IPS-18c (cell line): ENCODE results near the gene HOXC10.

Experiments used
- H3K4me3 ChIP-seq: 2 replicates; pipeline ENCODE4 v1.7.0; 2013; ENCODE audit warnings: low read depth, mild to moderate bottlenecking, low read length, moderate library complexity; ENCODE audit not compliant: insufficient read depth
- H3K9me3 ChIP-seq: one replicate; pipeline ENCODE4 v1.6.1; 2013; ENCODE audit warnings: mild to moderate bottlenecking, low read length, moderate library complexity; ENCODE audit not compliant: control insufficient read depth, insufficient read depth

HOXC10 gene

DNA sequence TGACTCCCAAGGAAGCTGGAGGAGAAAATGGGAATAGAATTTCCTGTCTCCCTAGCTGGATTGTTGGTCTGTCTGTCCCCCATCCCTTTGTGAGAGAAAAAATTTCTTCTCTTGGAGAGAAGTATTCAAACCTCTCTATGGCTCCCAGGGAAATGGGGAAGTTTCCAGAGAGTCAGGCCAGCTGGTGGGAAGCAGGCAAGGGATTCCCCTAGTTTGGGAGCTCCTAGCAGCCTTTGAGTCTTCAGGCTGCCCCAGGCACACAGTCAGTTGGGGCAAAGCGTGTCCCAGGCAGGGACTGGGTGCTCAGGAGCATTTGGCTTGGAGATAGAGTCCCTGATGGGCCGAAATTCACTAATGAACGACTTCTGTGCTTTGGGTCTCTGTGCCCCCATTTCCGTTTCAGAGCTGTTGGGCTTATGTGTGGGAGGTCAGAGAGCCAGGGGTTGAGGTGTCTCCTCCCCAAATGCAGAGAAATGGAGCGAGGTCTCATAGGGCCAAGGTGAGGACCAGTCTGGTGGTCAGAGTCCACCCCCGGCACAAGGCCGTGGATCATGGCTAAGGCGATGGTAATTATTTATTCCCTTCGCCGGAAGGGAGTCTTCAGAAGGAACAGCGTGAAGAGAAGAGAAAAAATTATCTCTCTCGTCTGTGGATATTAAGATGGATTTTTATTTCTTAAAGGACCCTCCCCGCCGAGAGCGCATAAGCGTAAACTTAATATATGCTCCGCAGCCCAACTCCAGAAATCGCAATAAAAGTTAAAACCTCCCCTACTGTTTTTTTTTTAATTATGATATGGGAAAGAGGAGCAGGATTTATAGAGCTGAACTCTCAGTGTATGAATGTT lies 8.4 kb downstream of the HOXC10 start:
- H3K9me3 ChIP-seq = peaks cover 3% of the 10 kb centered on the region
- H3K4me3 ChIP-seq = no peak overlapping the region

DNA sequence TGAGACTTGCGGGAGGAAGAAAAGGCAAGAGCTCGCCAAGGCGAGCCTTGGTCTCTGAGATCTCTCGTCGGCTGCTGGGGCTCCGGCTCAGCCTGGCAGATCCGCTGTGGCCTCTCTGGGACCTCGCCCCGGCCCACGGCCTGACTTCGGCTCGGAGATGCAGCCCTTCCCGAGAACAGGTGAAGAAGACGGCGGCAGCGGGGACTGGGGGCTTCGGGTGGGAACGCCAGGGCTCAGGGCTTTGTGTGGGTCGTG lies 9.0 kb downstream of the HOXC10 start:
- H3K9me3 ChIP-seq = peaks cover 3% of the 10 kb centered on the region

DNA sequence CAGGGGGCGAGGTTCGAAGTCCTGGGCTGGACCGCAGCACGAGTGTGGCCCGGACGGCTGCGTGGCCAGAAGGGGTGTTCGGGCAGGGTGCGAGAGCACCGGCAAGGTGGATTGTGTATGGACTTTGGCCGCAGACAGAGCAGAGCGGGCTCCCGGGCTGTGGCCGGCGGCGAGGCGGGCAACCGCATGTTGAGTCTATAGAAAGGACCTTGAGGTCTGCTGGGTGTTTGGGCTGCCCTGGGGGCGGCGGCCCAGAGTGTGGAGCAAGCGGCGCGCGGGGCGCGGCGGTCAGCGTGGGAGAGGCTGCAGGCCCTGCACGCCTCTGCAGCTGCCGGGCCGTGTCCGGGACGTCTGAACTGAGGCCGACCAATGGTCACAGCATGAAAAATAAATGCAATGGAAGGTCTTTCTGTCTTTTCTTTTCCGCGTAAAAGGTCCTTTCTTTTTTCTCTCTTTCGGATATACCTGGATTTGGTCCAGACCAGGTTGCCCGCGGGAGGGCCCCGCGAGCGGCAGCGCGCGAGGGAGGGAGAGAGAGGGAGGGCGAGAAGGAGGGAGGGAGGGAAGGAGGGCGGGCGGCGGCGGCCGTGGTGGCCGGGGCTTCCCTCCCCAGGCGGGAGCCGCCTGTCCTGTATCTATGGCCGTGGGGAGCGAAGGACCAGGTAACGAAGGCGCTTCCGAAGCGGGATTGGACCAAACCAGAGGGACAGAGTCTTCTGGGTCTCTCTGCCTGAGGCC lies 9.5 kb downstream of the HOXC10 start:
- Histone ChIP-seq H3K9me3 (peaks cover 3% of the 10 kb centered on the region), H3K4me3 (no peak overlapping the region)

More for the DNA sequence above, 9.0 kb downstream of the HOXC10 start:
- H3K4me3 ChIP-seq = no peak overlapping the region

DNA sequence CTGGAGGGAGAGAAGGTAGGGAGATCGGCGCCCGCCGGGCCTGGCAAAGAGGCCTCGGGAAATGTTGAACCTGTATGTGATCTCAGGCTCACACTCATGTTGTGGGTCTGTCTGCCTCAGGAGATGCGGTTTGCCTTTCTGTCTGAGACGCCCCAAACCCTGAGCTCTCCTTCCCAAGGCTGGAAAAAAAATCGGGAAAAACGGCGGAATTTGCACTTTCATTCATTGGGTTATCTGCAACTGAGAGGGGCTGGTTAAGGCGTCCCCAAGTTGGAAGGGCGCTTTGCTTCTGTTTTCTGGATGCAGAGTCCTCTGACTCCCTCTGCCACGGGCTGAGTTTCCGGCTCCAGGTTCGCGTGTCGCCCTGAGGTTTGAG lies 10.0 kb downstream of the HOXC10 start:
- Histone ChIP-seq H3K4me3 (no peak overlapping the region), H3K9me3 (peaks cover 3% of the 10 kb centered on the region)

DNA sequence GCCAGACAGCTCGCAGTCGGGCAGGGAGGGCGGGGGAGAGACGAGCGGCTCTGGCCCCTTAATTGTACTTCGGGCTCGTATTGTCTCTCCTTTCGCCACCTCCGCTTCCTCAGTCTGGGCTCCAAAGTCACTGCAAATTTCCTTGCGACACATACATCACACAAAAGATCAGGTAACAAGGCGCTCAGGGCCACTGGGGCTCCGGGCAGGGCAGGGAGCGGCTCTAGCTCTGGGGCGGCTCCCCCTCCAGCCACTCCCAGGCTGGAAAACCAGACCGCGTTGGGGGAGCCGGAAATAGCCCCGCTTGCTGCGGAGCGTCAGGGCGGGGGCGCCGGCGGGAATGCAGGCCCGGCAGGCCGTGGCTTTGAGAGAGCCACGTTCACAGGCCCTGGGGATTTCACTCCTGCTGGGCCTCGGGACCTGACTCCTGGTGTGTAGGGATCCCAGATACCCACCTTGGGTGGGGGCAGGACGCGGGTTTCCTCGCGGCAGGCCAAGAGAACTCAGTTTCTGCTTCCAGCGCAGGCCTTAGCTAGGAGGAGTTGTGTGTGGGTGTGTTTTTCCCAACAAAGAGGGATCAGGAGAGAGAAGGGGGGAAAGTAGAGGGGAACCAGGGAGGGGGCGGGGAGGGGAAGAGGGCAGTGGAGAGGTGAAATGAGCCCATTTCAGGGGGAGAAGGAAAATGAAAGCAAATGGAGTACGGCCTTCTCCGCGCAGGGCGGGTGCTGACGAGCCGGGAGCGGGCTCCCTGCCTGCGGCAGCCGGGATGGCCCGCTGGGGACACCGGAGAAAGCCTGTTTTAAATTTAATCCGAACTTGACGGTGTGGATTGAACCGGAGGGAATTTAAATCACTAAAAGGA lies 10.7 kb downstream of the HOXC10 start:
- H3K9me3 ChIP-seq = peaks cover 3% of the 10 kb centered on the region
- 0 out of 2 replicates have a peak overlapping the region, but pooled peaks have one; percentile 9 for H3K4me3 ChIP-seq

DNA sequence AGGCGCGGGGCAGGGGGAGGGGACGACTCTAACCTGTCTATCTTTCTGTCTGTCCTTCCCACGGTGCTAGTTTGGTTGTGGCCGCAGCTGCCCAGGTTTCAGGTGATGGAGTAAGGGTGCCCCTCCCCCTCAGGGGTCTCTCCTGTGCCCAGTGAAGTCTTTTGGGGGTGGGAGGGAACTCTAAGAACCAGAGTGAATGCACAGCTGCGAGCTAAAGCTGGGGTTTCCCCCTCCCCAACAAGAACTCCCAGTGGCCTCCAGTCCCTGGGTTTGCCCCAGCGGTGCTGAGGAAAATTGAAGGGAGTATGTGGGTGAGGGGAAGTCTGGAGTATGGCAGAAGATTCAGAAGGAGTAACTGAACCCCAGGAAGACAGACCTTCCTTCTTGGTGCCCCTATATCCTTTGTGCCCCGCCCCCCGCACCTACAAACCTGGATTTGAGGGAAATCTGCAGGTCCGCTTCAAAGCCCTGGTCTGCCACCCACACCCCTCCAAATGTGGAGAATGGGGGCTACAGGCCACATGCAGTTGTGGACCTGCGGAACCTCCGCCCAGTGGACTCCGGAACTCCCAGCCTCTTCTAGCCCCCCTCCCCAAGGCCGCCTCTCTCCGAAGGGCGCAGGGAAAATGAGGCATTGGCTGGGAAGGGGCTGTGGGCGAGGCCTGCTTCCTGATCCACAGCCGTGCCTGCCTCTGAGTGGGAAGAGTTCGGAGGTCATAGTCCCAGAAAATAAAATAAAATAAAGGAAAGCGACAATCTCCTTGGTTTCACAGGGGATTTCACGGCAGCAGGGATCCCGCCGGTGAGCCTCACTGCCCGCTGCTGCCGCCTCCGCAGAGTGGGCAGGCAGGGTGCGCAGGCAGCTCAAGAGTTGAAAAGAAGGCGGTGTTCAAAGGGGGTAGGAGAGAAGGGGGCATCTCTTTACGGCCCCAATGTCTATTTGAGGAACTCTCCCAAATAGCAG lies 11.6 kb downstream of the HOXC10 start:
- no peak overlapping the region for H3K4me3 ChIP-seq
- peaks cover 3% of the 10 kb centered on the region for H3K9me3 ChIP-seq

DNA sequence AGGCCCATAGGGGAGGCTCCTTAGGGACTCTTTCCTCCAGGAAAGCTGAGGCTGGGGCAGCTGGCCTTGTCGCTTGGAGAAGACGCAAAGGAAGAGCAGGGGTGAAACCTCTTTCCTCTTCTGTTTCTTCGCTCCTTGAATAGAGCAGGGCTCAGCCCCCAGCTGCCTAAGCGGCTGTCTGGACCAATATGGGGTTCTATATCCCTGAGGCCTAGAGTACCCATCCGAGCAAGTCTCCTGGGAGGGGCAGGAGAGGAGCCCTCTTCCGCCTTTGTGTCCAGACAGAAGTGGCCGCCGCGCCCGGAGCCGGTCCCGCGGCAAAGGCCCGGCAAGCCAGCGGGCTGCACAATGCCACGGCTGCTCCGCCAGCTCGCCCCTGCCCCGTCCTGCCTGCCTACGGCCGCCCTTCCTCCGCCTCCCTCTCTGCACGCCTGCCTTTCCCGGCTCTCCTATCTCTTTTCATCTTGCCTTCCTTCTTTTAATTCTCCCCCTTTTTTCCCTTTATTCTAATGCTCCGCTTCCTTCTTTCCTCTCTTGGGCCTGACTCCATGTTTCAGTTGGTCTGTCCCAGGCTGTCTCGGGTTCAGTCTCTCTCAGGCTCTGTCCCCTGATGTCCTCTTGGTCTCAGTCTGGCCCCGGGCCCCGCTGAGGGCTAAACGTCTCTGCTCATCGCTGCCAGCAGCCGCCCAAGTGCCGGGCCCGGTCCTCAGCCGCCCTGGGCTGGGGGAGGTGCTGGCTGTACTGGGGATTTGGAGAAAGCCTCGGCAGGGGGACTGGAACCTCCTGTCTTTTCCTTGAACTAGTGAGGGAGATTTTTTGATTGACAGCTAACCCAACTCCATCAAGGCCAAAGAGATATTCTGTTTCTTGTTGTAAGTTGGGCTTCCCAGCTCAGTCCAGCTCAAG lies 12.5 kb downstream of the HOXC10 start:
- Histone ChIP-seq H3K9me3 (peaks cover 3% of the 10 kb centered on the region), H3K4me3 (no peak overlapping the region)

DNA sequence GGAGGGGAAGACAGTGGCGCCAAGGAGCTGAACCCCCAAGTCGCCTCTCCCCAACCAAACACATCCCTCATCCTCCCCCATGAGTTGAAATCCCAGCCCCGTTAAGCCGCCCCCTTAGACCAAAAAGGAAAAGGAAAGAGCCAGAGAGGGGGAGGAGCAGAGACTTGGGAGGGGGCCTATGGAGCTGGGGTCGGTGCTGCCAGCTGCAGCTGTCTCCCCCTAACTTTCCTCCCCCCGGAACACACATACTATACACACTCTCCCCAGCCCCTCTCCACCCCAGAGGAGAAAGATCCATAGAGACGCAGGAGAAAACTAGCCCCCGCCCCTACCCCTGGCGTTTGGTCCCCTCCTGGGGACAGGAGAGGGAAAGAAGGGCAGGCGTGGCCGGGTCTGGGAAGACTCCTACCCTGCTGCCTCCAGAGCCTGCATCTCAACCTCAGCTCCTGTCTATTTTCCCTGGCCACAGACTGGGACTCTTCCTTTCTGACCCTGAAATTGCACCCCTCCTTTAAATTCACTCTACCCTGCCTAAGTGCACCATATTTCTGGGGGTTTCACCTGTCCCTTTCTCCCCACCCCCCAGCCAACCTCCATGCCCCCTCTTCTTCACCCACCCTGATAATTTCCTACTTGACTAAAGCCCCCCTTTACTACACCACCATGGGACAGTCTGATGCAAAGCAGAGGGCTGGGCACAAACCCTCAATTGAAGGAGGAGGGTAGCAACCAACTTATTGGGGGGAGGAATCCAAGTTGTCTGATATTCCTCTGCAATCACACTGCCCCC lies 13.4 kb downstream of the HOXC10 start:
- peaks cover 3% of the 10 kb centered on the region for H3K9me3 ChIP-seq
- no peak overlapping the region for H3K4me3 ChIP-seq

DNA sequence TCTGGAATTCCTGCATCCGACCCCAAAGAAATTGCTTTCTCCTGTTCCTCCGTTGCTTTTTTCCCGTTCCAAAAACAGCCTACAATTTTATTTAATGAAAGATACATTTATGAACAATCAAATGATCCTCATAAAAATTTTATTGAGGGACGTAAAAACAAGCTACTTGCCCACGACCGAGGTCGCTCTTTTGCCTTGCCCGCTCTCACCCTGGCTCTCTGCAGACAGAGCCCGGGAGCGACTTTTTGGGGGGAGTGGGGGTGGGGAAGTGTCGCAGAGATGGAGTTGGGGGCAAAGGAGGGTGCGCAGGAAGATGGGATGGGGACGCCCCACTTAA lies 13.9 kb downstream of the HOXC10 start:
- Histone ChIP-seq H3K4me3 (no peak overlapping the region), H3K9me3 (peaks cover 3% of the 10 kb centered on the region)

DNA sequence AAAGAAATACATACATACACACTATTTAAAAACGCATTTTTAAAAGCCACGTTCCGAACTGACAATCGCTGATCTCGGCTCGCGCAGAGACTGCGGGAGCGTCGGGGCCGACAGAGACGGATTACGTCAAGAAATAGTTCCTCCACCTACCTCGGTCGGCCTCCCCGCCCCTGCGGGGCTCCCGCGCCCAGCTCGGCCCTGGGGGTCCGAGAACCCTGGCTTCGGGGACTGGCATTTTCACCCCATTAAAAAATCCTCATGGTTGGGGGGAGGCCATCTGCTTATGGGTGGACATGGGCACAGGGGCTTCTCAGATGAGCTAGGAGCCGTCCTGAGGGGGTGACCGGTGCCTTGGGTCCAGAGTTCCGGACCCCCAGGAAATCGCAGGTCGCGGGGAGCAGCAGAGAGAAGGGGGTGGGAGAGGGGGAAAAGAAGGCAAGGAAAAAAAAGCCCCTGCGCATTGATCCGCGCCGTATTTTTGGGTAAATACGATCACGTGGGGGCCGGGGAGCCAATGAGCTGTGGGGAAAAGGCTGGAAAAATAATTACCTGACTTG lies 14.7 kb downstream of the HOXC10 start:
- H3K4me3 ChIP-seq = peak overlapping the region; percentile 24; the same call in 1 of the 2 replicates
- H3K9me3 ChIP-seq = peaks cover 2% of the 10 kb centered on the region

DNA sequence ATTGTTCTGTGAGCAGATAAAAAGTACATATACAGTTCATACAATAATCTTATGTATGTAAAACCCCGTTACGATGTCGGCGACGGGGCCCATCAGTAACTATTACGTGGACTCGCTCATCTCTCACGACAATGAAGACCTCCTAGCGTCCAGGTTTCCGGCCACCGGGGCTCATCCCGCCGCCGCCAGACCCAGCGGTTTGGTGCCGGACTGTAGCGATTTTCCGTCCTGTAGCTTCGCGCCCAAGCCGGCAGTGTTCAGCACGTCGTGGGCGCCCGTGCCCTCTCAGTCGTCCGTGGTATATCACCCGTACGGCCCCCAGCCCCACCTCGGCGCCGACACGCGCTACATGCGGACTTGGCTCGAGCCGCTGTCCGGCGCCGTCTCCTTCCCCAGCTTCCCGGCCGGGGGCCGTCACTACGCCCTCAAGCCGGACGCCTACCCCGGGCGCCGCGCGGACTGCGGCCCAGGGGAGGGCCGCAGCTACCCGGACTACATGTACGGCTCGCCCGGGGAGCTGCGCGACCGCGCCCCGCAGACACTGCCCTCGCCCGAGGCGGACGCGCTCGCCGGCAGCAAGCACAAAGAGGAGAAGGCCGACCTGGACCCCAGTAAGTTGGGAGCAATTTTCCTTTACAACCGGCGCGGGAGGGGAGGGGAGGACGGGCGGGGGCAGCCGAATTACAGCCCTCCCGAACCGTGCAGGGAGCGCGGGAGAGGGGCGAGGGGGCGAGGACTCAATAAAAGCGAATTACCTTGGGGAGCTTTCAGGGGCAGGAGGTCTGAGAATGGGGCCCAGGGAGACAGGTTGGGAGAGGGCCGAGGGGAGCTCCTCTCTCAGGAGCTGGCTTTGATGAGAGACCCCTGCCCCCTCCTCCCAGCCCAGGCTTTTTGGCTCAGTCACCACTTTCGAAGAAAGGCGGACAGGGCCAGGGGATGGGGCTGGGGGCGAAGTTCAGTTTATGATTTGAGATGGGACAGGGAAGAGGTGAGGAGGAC lies 15.5 kb downstream of the HOXC10 start, which contains the start of gene HOXC9:
Gene HOXC9, plus strand, starts transcription at position 46 of the 999 bp plus-strand sequence. Its CDS starts 28 bp downstream, at position 74.
- H3K4me3 ChIP-seq = peak within 1 kb of the TSS; percentile 24; the same call in 1 of the 2 replicates

DNA sequence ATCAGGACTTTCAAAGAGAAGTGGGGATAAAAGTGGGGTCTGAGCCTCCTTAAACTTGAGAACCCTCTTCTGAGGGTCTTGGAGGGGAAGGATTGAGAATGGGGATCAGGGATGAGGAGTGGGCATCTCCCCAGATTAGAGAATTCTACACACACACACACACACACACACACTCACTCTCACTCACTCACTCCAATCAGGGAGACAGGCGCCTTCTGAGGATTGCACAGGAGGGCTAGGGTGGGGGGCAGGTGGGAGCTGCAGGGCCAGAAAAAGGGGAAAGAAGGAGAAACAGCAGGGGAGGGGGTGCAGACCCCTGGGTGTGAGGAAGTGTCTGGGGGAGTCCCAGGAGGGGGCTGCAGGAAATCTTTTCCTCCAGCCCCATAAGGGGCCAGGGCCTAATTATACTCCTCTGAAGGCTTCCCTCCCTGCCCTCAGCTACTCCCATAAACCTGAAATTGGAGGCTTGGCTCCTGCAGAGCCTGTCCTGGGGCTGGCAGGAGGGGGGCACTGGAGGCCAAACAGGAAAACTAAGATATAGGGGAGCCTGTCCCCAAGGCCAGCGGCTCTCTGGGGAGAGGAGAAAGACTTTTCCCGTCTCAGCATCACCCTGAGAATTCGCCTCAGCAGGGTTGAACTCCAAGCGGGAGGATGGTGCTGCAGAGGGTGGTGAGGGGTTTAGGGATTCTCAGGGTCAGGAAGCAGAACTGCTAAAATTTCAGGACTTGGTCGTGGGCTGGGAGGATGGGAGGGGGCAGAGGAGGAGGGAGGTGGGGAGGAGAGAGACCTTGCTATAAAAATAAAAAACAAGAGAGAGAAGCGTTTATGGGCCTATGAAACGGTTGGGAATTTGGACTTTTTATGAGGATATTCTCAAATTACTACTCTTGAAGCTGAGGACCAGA lies 16.6 kb downstream of the HOXC10 start:
- Histone ChIP-seq H3K9me3 (peaks cover 2% of the 10 kb centered on the region), H3K4me3 (no peak overlapping the region)

More for the DNA sequence above, 15.5 kb downstream of the HOXC10 start, which contains the start of gene HOXC9:
- peaks cover 2% of the 10 kb centered on the region for H3K9me3 ChIP-seq
